H9 (cell line): Measurements from ENCODE around the gene HIGD1B. TPM values are rescaled to one million over a fixed set of nuclear protein-coding genes. Genes with fewer than 3 reads are reported as not detected.

Experiments used
- DNase-seq: peaks from one replicate; pipeline ENCODE4 v3.0.0-alpha.2; 2017
- H2AFZ ChIP-seq: one replicate; pipeline ENCODE4 v1.6.1; 2013; ENCODE audit warnings: mild to moderate bottlenecking, low read length, control low read depth, moderate library complexity
- H2AK5ac ChIP-seq: 2 replicates; pipeline ENCODE4 v1.6.1; 2013; ENCODE audit warnings: low read length, control low read depth, mixed read lengths; ENCODE audit not compliant: insufficient read length
- H2BK120ac ChIP-seq: one replicate; pipeline ENCODE4 v1.6.1; 2013; ENCODE audit warnings: low read depth, mild to moderate bottlenecking, low read length, control low read depth, inconsistent platforms; ENCODE audit not compliant: poor library complexity, severe bottlenecking
- H2BK12ac ChIP-seq: 2 replicates; pipeline ENCODE4 v1.6.1; 2013; ENCODE audit warnings: low read length, control low read depth, mixed read lengths, low read depth; ENCODE audit not compliant: insufficient read length
- H2BK15ac ChIP-seq: 2 replicates; pipeline ENCODE4 v1.6.1; 2013; ENCODE audit warnings: low read depth, low read length, control low read depth
- H2BK20ac ChIP-seq: one replicate; pipeline ENCODE4 v1.6.1; 2013; ENCODE audit warnings: low read depth, mild to moderate bottlenecking, low read length, control low read depth, inconsistent platforms; ENCODE audit not compliant: poor library complexity, severe bottlenecking
- H2BK5ac ChIP-seq: 2 replicates; pipeline ENCODE4 v1.6.1; 2013; ENCODE audit warnings: low read length, control low read depth, mixed read lengths; ENCODE audit not compliant: insufficient read length
- H3K14ac ChIP-seq: 2 replicates; pipeline ENCODE4 v1.6.1; 2013; ENCODE audit warnings: low read length, control low read depth; ENCODE audit not compliant: insufficient read depth
- H3K18ac ChIP-seq: 2 replicates; pipeline ENCODE4 v1.6.1; 2013; ENCODE audit warnings: low read depth, mild to moderate bottlenecking, mixed read lengths, low read length, control low read depth; ENCODE audit not compliant: insufficient read length
- H3K23ac ChIP-seq: 2 replicates; pipeline ENCODE4 v1.6.1; 2013; ENCODE audit warnings: low read length, control low read depth, mixed read lengths, low read depth; ENCODE audit not compliant: insufficient read length
- H3K23me2 ChIP-seq: 2 replicates; pipeline ENCODE4 v1.6.1; 2013; ENCODE audit warnings: low read depth, mild to moderate bottlenecking, mixed read lengths, low read length, control low read depth; ENCODE audit not compliant: insufficient read length, poor library complexity, severe bottlenecking
- H3K27ac ChIP-seq: 2 replicates; pipeline ENCODE4 v1.5.1; 2013; ENCODE audit warnings: low read length, control low read depth, mixed read lengths, low read depth; ENCODE audit not compliant: insufficient read length
- H3K27me3 ChIP-seq: 2 replicates; pipeline ENCODE4 v1.6.1; 2013; ENCODE audit warnings: low read length, control low read depth, inconsistent platforms; ENCODE audit not compliant: insufficient read depth
- H3K4ac ChIP-seq: 2 replicates; pipeline ENCODE4 v1.6.1; 2013; ENCODE audit warnings: low read depth, mild to moderate bottlenecking, control low read depth, inconsistent platforms, low read length, moderate library complexity
- H3K4me1 ChIP-seq: 2 replicates; pipeline ENCODE4 v1.6.1; 2013; ENCODE audit warnings: low read length, control low read depth, inconsistent platforms; ENCODE audit not compliant: insufficient read depth
- H3K4me2 ChIP-seq: 2 replicates; pipeline ENCODE4 v1.6.1; 2013; ENCODE audit warnings: low read length, control low read depth, mixed read lengths; ENCODE audit not compliant: insufficient read length, insufficient read depth
- H3K56ac ChIP-seq: 2 replicates; pipeline ENCODE4 v1.6.1; 2013; ENCODE audit warnings: low read depth, mild to moderate bottlenecking, mixed read lengths, low read length, control low read depth; ENCODE audit not compliant: insufficient read length
- H3K79me1 ChIP-seq: 2 replicates; pipeline ENCODE4 v1.6.1; 2013; ENCODE audit warnings: low read depth, mild to moderate bottlenecking, moderate library complexity, low read length, control low read depth, inconsistent platforms; ENCODE audit not compliant: insufficient read depth, poor library complexity, severe bottlenecking
- H3K79me2 ChIP-seq: 2 replicates; pipeline ENCODE4 v1.6.1; 2013; ENCODE audit warnings: low read length, control low read depth, inconsistent platforms; ENCODE audit not compliant: insufficient read depth
- H3K9ac ChIP-seq: 2 replicates; pipeline ENCODE4 v1.6.1; 2013; ENCODE audit warnings: low read length, control low read depth, mixed read lengths; ENCODE audit not compliant: insufficient read length; ENCODE audit errors: extremely low read depth
- H3K9me3 ChIP-seq: one replicate; pipeline ENCODE4 v1.6.1; 2013; ENCODE audit warnings: low read depth, low read length, inconsistent platforms; ENCODE audit not compliant: control insufficient read depth
- H3T11ph ChIP-seq: one replicate; pipeline ENCODE4 v1.6.1; 2013; ENCODE audit warnings: mild to moderate bottlenecking, low read length, control low read depth, inconsistent platforms
- H4K20me1 ChIP-seq: one replicate; pipeline ENCODE4 v1.6.1; 2013; ENCODE audit not compliant: control insufficient read depth, insufficient read length, insufficient read depth
- H4K5ac ChIP-seq: 2 replicates; pipeline ENCODE4 v1.6.1; 2013; ENCODE audit warnings: low read depth, mild to moderate bottlenecking, mixed read lengths, low read length, control low read depth; ENCODE audit not compliant: insufficient read length
- H4K8ac ChIP-seq: replicated peaks from 2 replicates; pipeline ENCODE4 v1.6.1; 2013; ENCODE audit warnings: low read length, control low read depth, mixed read lengths, low read depth; ENCODE audit not compliant: insufficient read length
- H4K91ac ChIP-seq: 2 replicates; pipeline ENCODE4 v1.6.1; 2013; ENCODE audit warnings: low read depth, mild to moderate bottlenecking, moderate library complexity, mixed read lengths, low read length, control low read depth; ENCODE audit not compliant: insufficient read length
- H3K27ac Mint-ChIP-seq, 3 experiments: 2 replicates in 2 of 3; 3 replicates in 1 of 3; pipeline ENCODE4 v1.8.0; 2020 to 2021; ENCODE audit warnings: mixed read lengths in 3 of 3, mild to moderate bottlenecking in 1 of 3, moderate library complexity in 1 of 3
- H3K27me3 Mint-ChIP-seq: 2 replicates; pipeline ENCODE4 v1.8.0; 2021; ENCODE audit warnings: low read depth, mild to moderate bottlenecking, moderate library complexity, mixed read lengths
- H3K36me3 Mint-ChIP-seq, 3 experiments: 2 replicates in 2 of 3; 3 replicates in 1 of 3; pipeline ENCODE4 v1.8.0; 2020 to 2021; ENCODE audit warnings: low read depth in 3 of 3, mixed read lengths in 3 of 3; ENCODE audit not compliant: insufficient read depth in 1 of 3
- H3K4me1 Mint-ChIP-seq, 2 experiments: 2 replicates each; pipeline ENCODE4 v1.8.0; 2020; ENCODE audit warnings: mixed read lengths in 2 of 2
- H3K4me3 Mint-ChIP-seq, 2 experiments: 2 replicates in 1 of 2; 3 replicates in 1 of 2; pipeline ENCODE4 v1.8.0; 2020 to 2021; ENCODE audit warnings: mild to moderate bottlenecking in 2 of 2, mixed read lengths in 2 of 2, moderate library complexity in 1 of 2
- H3K9me3 Mint-ChIP-seq, 2 experiments: 2 replicates in 1 of 2; 3 replicates in 1 of 2; pipeline ENCODE4 v1.8.0; 2020; ENCODE audit warnings: mild to moderate bottlenecking in 2 of 2, mixed read lengths in 2 of 2, moderate library complexity in 1 of 2
- WGBS: extraction: QIAGEN DNeasy Blood & Tissue Kit; methylation state at CpG from one replicate; pipeline ENCODE4 v1.1.7; 2013; ENCODE audit warnings: missing lambda C conversion rate, low lambda C conversion rate, mixed read lengths; ENCODE audit not compliant: insufficient read length; ENCODE audit errors: extremely low coverage; 5-methylcytosine and 5-hydroxymethylcytosine counted together
- total RNA-seq: library from RNA; stranded (reverse); gene quantifications from 2 replicates; pipeline ENCODE4 v1.2.1, GENCODE V29; 2021
- TF ChIP-seq, protein P1 (sequence below): fragments of 200-600 bp; sonication (generic); conservative IDR thresholded peaks from 3 replicates; pipeline ENCODE4 v1.8.0; 2021; ENCODE audit warnings: antibody characterized with exemption, mild to moderate bottlenecking

HIGD1B gene
- total RNA-seq, 1 experiment from 2014 or later = not detected

DNA sequence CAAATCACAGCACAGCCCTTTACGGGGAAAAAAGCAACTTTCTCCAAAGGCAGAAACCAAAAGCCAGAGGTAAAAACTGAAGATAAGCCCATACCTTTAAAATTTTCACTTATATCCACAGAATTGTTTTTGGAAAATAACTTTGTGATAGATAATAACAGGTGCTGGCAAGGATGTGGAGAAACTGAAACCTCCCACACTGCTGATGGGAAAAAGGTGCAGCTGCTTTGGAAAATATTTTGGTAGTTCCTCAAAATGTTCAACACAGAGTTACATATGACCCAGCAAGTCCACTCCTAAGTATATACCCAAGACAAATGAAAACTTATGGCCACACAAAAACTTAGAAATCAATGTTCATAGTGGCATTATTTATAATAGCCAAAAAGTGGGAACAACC is 39.3 kb downstream of the HIGD1B start:
- Mint-ChIP-seq H3K9me3 (no peaks in the 10 kb centered on the region), H3K27ac (no peak overlapping the region), H3K36me3 (peaks cover 35 to 55% (median 40%) of the 10 kb centered on the region in 3 experiments; a peak in 6 of 7 replicates), H3K4me1 (no peaks in the 10 kb centered on the region), H3K27me3 (no peaks in the 10 kb centered on the region), H3K4me3 (no peak overlapping the region)
- H4K20me1 ChIP-seq = no peaks in the 10 kb centered on the region
- no CpG with 5 or more reads among the region's 1 CpG for WGBS
- H3K4ac ChIP-seq = no peak overlapping the region
- H3T11ph ChIP-seq = no peak overlapping the region
- H3K27me3 ChIP-seq = no peaks in the 10 kb centered on the region
- H3K9ac ChIP-seq = no peak overlapping the region
- no peaks in the 10 kb centered on the region for H3K23me2 ChIP-seq
- H2AK5ac ChIP-seq = no peak overlapping the region
- H3K18ac ChIP-seq = no peak overlapping the region
- no peak overlapping the region for H3K14ac ChIP-seq
- H3K4me2 ChIP-seq = no peak overlapping the region
- no peak overlapping the region for H2BK15ac ChIP-seq
- no peaks in the 10 kb centered on the region for H3K4me1 ChIP-seq
- H3K9me3 ChIP-seq = no peaks in the 10 kb centered on the region
- no peak overlapping the region for H4K5ac ChIP-seq
- H3K27ac ChIP-seq = no peak overlapping the region
- DNase-seq = no peak
- H3K79me2 ChIP-seq = peaks cover 2% of the 10 kb centered on the region; the same call in 1 of the 2 replicates
- no peak overlapping the region for H3K56ac ChIP-seq
- H3K23ac ChIP-seq = no peak overlapping the region
- peaks cover 4% of the 10 kb centered on the region for H3K79me1 ChIP-seq
- no peak overlapping the region for H4K8ac ChIP-seq
- no peak overlapping the region for H2BK120ac ChIP-seq
- H2AFZ ChIP-seq = no peak overlapping the region
- TF ChIP-seq, protein P1, sequence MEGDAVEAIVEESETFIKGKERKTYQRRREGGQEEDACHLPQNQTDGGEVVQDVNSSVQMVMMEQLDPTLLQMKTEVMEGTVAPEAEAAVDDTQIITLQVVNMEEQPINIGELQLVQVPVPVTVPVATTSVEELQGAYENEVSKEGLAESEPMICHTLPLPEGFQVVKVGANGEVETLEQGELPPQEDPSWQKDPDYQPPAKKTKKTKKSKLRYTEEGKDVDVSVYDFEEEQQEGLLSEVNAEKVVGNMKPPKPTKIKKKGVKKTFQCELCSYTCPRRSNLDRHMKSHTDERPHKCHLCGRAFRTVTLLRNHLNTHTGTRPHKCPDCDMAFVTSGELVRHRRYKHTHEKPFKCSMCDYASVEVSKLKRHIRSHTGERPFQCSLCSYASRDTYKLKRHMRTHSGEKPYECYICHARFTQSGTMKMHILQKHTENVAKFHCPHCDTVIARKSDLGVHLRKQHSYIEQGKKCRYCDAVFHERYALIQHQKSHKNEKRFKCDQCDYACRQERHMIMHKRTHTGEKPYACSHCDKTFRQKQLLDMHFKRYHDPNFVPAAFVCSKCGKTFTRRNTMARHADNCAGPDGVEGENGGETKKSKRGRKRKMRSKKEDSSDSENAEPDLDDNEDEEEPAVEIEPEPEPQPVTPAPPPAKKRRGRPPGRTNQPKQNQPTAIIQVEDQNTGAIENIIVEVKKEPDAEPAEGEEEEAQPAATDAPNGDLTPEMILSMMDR = no peak
- no peak overlapping the region for H2BK12ac ChIP-seq
- H2BK20ac ChIP-seq = no peak overlapping the region
- H2BK5ac ChIP-seq = no peak overlapping the region
- no peak overlapping the region for H4K91ac ChIP-seq
